Anterior cingulate cortex (tissue), 58 donors: ENCODE data around the gene SYMPK.
"Not testable (repeated sequence)": the region's sequence is repeated elsewhere in the genome, so short reads cannot be mapped to it uniquely, and the experiment has no call there.

Experiments used
- DNase-seq, 58 donors: peaks; one replicate each; lab custom pipeline; 2025; lab: John Stamatoyannopoulos, UW

The SYMPK gene

GRCh38 chr19:45814166-45814780 is 48.7 kb downstream of the SYMPK start:
- no peak for DNase-seq

- DNase-seq, result no peak
Measured at GRCh38 chr19:45812297-45812696, 50.6 kb downstream of the SYMPK start.

- DNase-seq, result no peak
Measured at GRCh38 chr19:45809643-45810159, 53.2 kb downstream of the SYMPK start.

- no peak for DNase-seq
Measured at GRCh38 chr19:45805719-45806118, 57.2 kb downstream of the SYMPK start.

GRCh38 chr19:45804959-45805230 is 58.1 kb downstream of the SYMPK start:
- DNase-seq, result no peak

GRCh38 chr19:45804140-45804958 is 58.6 kb downstream of the SYMPK start:
- no peak for DNase-seq

- DNase-seq, result no peak
Measured at GRCh38 chr19:45801603-45802175, 61.3 kb downstream of the SYMPK start.

GRCh38 chr19:45800070-45800553 is 62.8 kb downstream of the SYMPK start:
- DNase-seq, result no peak

- DNase-seq, result not testable (repeated sequence)
Measured at GRCh38 chr19:45799541-45799940, 63.4 kb downstream of the SYMPK start.

- peak in 32 of 58 donors; percentile 5 to 68 (median 24) for DNase-seq
Measured at GRCh38 chr19:45798995-45799517, 63.9 kb downstream of the SYMPK start.

- no peak for DNase-seq
Measured at GRCh38 chr19:45794627-45795026, 68.3 kb downstream of the SYMPK start.

- no peak for DNase-seq
Measured at GRCh38 chr19:45793876-45794275, 69.1 kb downstream of the SYMPK start.

- no peak for DNase-seq
Measured at GRCh38 chr19:45793178-45793564, 69.8 kb downstream of the SYMPK start.

GRCh38 chr19:45792470-45793177 is 70.3 kb downstream of the SYMPK start, which contains the start of gene DMWD:
DMWD (minus strand) TSS chr19:45792845; CDS start chr19:45792756, 89 bp downstream.
- DNase-seq, result peak; percentile 65 to 100 (median 98)

GRCh38 chr19:45791744-45792469 is 71.0 kb downstream of the SYMPK start:
- DNase-seq, result no peak

GRCh38 chr19:45790942-45791341 is 72.0 kb downstream of the SYMPK start:
- peak in 1 of 58 donors; percentile 22 for DNase-seq

GRCh38 chr19:45789035-45789786 is 73.7 kb downstream of the SYMPK start:
- DNase-seq, result no peak

- no peak for DNase-seq
Measured at GRCh38 chr19:45786533-45786894, 76.4 kb downstream of the SYMPK start.
